Liver (tissue), 9 donors: Measurements from ENCODE around the gene FARP1. TPM values are rescaled to one million over a fixed set of nuclear protein-coding genes. Genes with fewer than 3 reads are reported as not detected.
A peak's percentile ranks its signal among the peaks of the same experiment; 100 is the strongest.

ENCODE experiments used
- DNase-seq: peaks from one replicate; pipeline ENCODE4 v3.0.0-alpha.2; 2017; ENCODE audit warnings: low spot score
- H3K27ac ChIP-seq, 2 donors: one replicate each; pipeline ENCODE4 v1.7.0; 2013; ENCODE audit warnings: inconsistent platforms in 2 of 2, low read length in 2 of 2, control low read depth in 1 of 2, low read depth in 1 of 2, mild to moderate bottlenecking in 1 of 2
- H3K27me3 ChIP-seq, 4 donors: one replicate each; pipeline versions ENCODE4 v1.6.1 to v1.7.0; 2013; ENCODE audit warnings: low read length in 3 of 4, inconsistent platforms in 1 of 4, mild to moderate bottlenecking in 1 of 4, moderate library complexity in 1 of 4; ENCODE audit not compliant: control insufficient read depth in 4 of 4, insufficient read depth in 4 of 4
- H3K36me3 ChIP-seq, 4 donors: one replicate each; pipeline versions ENCODE4 v1.6.1 to v1.7.0; 2013; ENCODE audit warnings: low read length in 3 of 4, mild to moderate bottlenecking in 3 of 4, low read depth in 1 of 4, moderate library complexity in 1 of 4; ENCODE audit not compliant: control insufficient read depth in 4 of 4, insufficient read depth in 3 of 4
- H3K4me1 ChIP-seq, 4 donors: one replicate each; pipeline versions ENCODE4 v1.6.1 to v1.7.0; 2013; ENCODE audit warnings: low read length in 3 of 4, mild to moderate bottlenecking in 3 of 4, moderate library complexity in 1 of 4; ENCODE audit not compliant: control insufficient read depth in 4 of 4, insufficient read depth in 4 of 4
- H3K4me3 ChIP-seq, 3 donors: one replicate each; pipeline versions ENCODE4 v1.6.1 to v1.7.0; 2013; ENCODE audit warnings: low read length in 3 of 3, control low read depth in 1 of 3, low read depth in 1 of 3, mild to moderate bottlenecking in 1 of 3
- H3K9ac ChIP-seq, 2 donors: one replicate each; pipeline ENCODE4 v1.7.0; 2013; ENCODE audit warnings: low read length in 2 of 2, mild to moderate bottlenecking in 2 of 2, moderate library complexity in 2 of 2, control low read depth in 1 of 2, low read depth in 1 of 2
- H3K9me3 ChIP-seq, 4 donors: one replicate each; pipeline versions ENCODE4 v1.6.1 to v1.7.0; 2013; ENCODE audit warnings: low read length in 3 of 4; ENCODE audit not compliant: control insufficient read depth in 4 of 4
- ATF3 ChIP-seq: IDR thresholded peaks from 2 replicates; pipeline ENCODE4 v1.6.1; 2016; ENCODE audit warnings: antibody characterized with exemption
- CTCF ChIP-seq: fragments of 150-350 bp; IDR thresholded peaks from 2 replicates; pipeline ENCODE4 v1.5.1; 2017; ENCODE audit warnings: improper control_type of control experiment, low read depth, low read length; ENCODE audit not compliant: missing input control
- EGR1 ChIP-seq, 2 donors: IDR thresholded peaks; 2 replicates each; pipeline ENCODE4 v1.6.1; 2016 to 2018; ENCODE audit warnings: antibody characterized with exemption in 2 of 2, low read depth in 2 of 2
- FOXA1 ChIP-seq: IDR thresholded peaks from 2 replicates; pipeline ENCODE4 v1.6.1; 2016; ENCODE audit warnings: antibody characterized with exemption
- FOXA2 ChIP-seq: IDR thresholded peaks from 2 replicates; pipeline ENCODE4 v1.6.1; 2016; ENCODE audit warnings: antibody characterized with exemption
- GABPA ChIP-seq, 2 donors: IDR thresholded peaks in 1 of 2; conservative IDR thresholded peaks in 1 of 2; 2 replicates each; pipeline ENCODE4 v1.6.1; 2016; ENCODE audit warnings: antibody characterized with exemption in 2 of 2, mild to moderate bottlenecking in 1 of 2, moderate library complexity in 1 of 2
- HNF4A ChIP-seq, 2 donors: conservative IDR thresholded peaks; 2 replicates each; pipeline ENCODE4 v1.6.1; 2016; ENCODE audit warnings: antibody characterized with exemption in 2 of 2, mild to moderate bottlenecking in 2 of 2
- HNF4G ChIP-seq: IDR thresholded peaks from 2 replicates; pipeline ENCODE4 v1.6.1; 2016; ENCODE audit warnings: antibody characterized with exemption
- JUND ChIP-seq, 2 donors: IDR thresholded peaks; 2 replicates each; pipeline ENCODE4 v1.6.1; 2016; ENCODE audit warnings: antibody characterized with exemption in 2 of 2
- MAX ChIP-seq: IDR thresholded peaks from 2 replicates; pipeline ENCODE4 v1.6.1; 2016; ENCODE audit warnings: antibody characterized with exemption
- NR2F2 ChIP-seq: IDR thresholded peaks from 2 replicates; pipeline ENCODE4 v1.6.1; 2016; ENCODE audit warnings: antibody characterized with exemption
- RAD21 ChIP-seq, 2 donors: IDR thresholded peaks; 2 replicates each; pipeline ENCODE4 v1.6.1; 2016; ENCODE audit warnings: antibody characterized with exemption in 2 of 2, mild to moderate bottlenecking in 2 of 2
- REST ChIP-seq: IDR thresholded peaks from 2 replicates; pipeline ENCODE4 v1.6.1; 2016; ENCODE audit warnings: antibody characterized with exemption, mild to moderate bottlenecking
- RXRA ChIP-seq, 2 donors: IDR thresholded peaks; 2 replicates each; pipeline ENCODE4 v1.6.1; 2017 to 2018; ENCODE audit warnings: antibody characterized with exemption in 2 of 2, mild to moderate bottlenecking in 1 of 2
- SP1 ChIP-seq: IDR thresholded peaks from 2 replicates; pipeline ENCODE4 v1.6.1; 2018; ENCODE audit warnings: antibody characterized with exemption, mild to moderate bottlenecking
- TAF1 ChIP-seq: conservative IDR thresholded peaks from 2 replicates; pipeline ENCODE4 v1.6.1; 2016; ENCODE audit warnings: antibody characterized with exemption, mild to moderate bottlenecking
- YY1 ChIP-seq: IDR thresholded peaks from 2 replicates; pipeline ENCODE4 v1.6.1; 2016; ENCODE audit warnings: antibody characterized with exemption, mild to moderate bottlenecking
- ZBTB33 ChIP-seq: IDR thresholded peaks from 2 replicates; pipeline ENCODE4 v1.6.1; 2016; ENCODE audit warnings: antibody characterized with exemption
- WGBS: extraction: QIAGEN DNeasy Blood & Tissue Kit; methylation state at CpG from one replicate; pipeline ENCODE4 v1.1.7; 2013; 5-methylcytosine and 5-hydroxymethylcytosine counted together
- polyA plus RNA-seq, 2 donors: library from polyadenylated mRNA; stranded (reverse) in 1 of 2; unstranded in 1 of 2; fragments of 200-250 nt in 1 of 2; fragments of >200 nt in 1 of 2; fragmentation: Nextera tagmentation in 1 of 2; extraction: Ambion mirVana in 1 of 2; gene quantifications; one replicate each; pipeline versions ENCODE4 v1.2.1 to v1.2.3, GENCODE V29; 2013 to 2015
- total RNA-seq, 2 donors: library from RNA; depleted of rRNA; stranded (reverse); fragments of >200 nt; gene quantifications; one replicate each; pipeline ENCODE4 v1.2.3, GENCODE V29; 2014
- donor health status: healthy.
- donor health status: healthy.
- donor health status: healthy.
- donor health status: healthy.
- donor health status: healthy.

Gene FARP1
- total and polyA plus RNA-seq, 4 donors: 28.4 to 62.6 (median 39.8) TPM

- 37% methylated on average over 7 of the region's 7 CpGs for WGBS
- no peak for TF ChIP-seq YY1
- TF ChIP-seq FOXA2: no peak
- no peak for TF ChIP-seq ATF3
- TF ChIP-seq HNF4A (conservative IDR thresholded peaks at IDR 0.05): no peak
- Histone ChIP-seq H3K36me3 (peaks cover 0 to 8% (median 1%) of the 10 kb centered on the region in 4 donors), H3K4me1 (peaks cover 11 to 45% (median 37%) of the 10 kb centered on the region in 4 donors), H3K9me3 (no peaks in the 10 kb centered on the region), H3K9ac (peak overlapping the region; percentile 41 to 67), H3K4me3 (no peak overlapping the region), H3K27ac (peak overlapping the region; percentile 77 to 87), H3K27me3 (no peaks in the 10 kb centered on the region)
- DNase-seq: no peak
Observed at GRCh38 chr13:98172590-98173422, 29.9 kb downstream of the FARP1 start.

GRCh38 chr13:98173431-98174152, 30.7 kb downstream of the FARP1 start:
- Histone ChIP-seq H3K27ac (peak overlapping the region; percentile 77 to 87), H3K4me3 (peak overlapping the region in 1 of 3 donors; percentile 34), H3K9me3 (no peaks in the 10 kb centered on the region), H3K27me3 (no peaks in the 10 kb centered on the region), H3K9ac (no peak overlapping the region), H3K4me1 (peaks cover 10 to 45% (median 37%) of the 10 kb centered on the region in 4 donors), H3K36me3 (peaks cover 0 to 8% (median 1%) of the 10 kb centered on the region in 4 donors)
- 20% methylated on average over 9 of the region's 9 CpGs for WGBS
- TF ChIP-seq MAX: peak; percentile 86
- TF ChIP-seq TAF1: no peak
- peak in 1 of 2 donors; percentile 58 for TF ChIP-seq GABPA (IDR thresholded peaks at IDR 0.05 in 1 of 2, conservative IDR thresholded peaks at IDR 0.05 in 1 of 2)
- TF ChIP-seq SP1: peak; percentile 74
- TF ChIP-seq NR2F2: peak; percentile 60
- TF ChIP-seq REST: no peak
- peak; percentile 77 for TF ChIP-seq FOXA2
- peak; percentile 52 for TF ChIP-seq ATF3
- TF ChIP-seq RXRA (IDR thresholded peaks at IDR 0.05): peak; percentile 92 to 95
- peak; percentile 49 to 64 for TF ChIP-seq RAD21 (IDR thresholded peaks at IDR 0.05)
- TF ChIP-seq YY1: peak; percentile 67
- TF ChIP-seq HNF4A (conservative IDR thresholded peaks at IDR 0.05): peak; percentile 86 to 95
- TF ChIP-seq ZBTB33: peak; percentile 71
- TF ChIP-seq HNF4G: peak; percentile 29
- peak in 1 of 2 donors; percentile 49 for TF ChIP-seq EGR1 (IDR thresholded peaks at IDR 0.05; ENCODE audit: low read depth in 2 of 2)
- TF ChIP-seq FOXA1: peak; percentile 45
- peak; percentile 38 to 84 for TF ChIP-seq JUND (IDR thresholded peaks at IDR 0.05)
- TF ChIP-seq CTCF: no peak
- DNase-seq: no peak
